Measurements from ENCODE around the gene COBL. TPM values are rescaled to one million over a fixed set of nuclear protein-coding genes. Genes with fewer than 3 reads are reported as not detected.
A peak's percentile ranks its signal among the peaks of the same experiment; 100 is the strongest.

COBL gene
- total RNA-seq, 1 experiment from 2014 or later, result 52.3 TPM

GRCh38 chr7:51213618-51214017 lies 103.0 kb downstream of the COBL start:
- Histone ChIP-seq H3K9me3 (ENCODE audit: control insufficient read depth, low read depth, low read length) (no peaks in the 10 kb centered on the region), H3K79me1 (ENCODE audit: insufficient read depth, low read depth, low read length, poor library complexity, severe bottlenecking) (no peaks in the 10 kb centered on the region), H3K27me3 (ENCODE audit: insufficient read depth, low read length) (no peaks in the 10 kb centered on the region), H2BK12ac (ENCODE audit: insufficient read length, low read depth, low read length) (no peak overlapping the region), H3K4me2 (ENCODE audit: insufficient read depth, insufficient read length, low read length) (no peak overlapping the region), H2AK5ac (ENCODE audit: insufficient read length, low read length) (no peak overlapping the region), H3K18ac (ENCODE audit: insufficient read length, low read depth, low read length) (no peak overlapping the region), H4K5ac (ENCODE audit: insufficient read length, low read depth, low read length) (no peak overlapping the region), H2BK15ac (ENCODE audit: low read depth, low read length) (no peak overlapping the region), H3K14ac (ENCODE audit: insufficient read depth, low read length) (no peak overlapping the region), H3K23ac (ENCODE audit: insufficient read length, low read depth, low read length) (no peak overlapping the region), H3K27ac (ENCODE audit: insufficient read length, low read depth, low read length) (no peak overlapping the region), H3K9ac (ENCODE audit: extremely low read depth, insufficient read length, low read length) (no peak overlapping the region), H3K79me2 (ENCODE audit: insufficient read depth, low read length) (no peaks in the 10 kb centered on the region; the same call in 1 of the 2 replicates), H2BK20ac (ENCODE audit: low read depth, low read length, poor library complexity, severe bottlenecking) (no peak overlapping the region), H3K23me2 (ENCODE audit: insufficient read length, low read depth, low read length, poor library complexity, severe bottlenecking) (no peaks in the 10 kb centered on the region), H3K4ac (ENCODE audit: low read depth, low read length) (no peak overlapping the region), H4K8ac (replicated peaks; ENCODE audit: insufficient read length, low read depth, low read length) (no peak overlapping the region), H3T11ph (ENCODE audit: low read length) (no peak overlapping the region), H2BK120ac (ENCODE audit: low read depth, low read length, poor library complexity, severe bottlenecking) (no peak overlapping the region), H3K4me1 (ENCODE audit: insufficient read depth, low read length) (peaks cover 7% of the 10 kb centered on the region), H2AFZ (ENCODE audit: low read length) (no peak overlapping the region), H2BK5ac (ENCODE audit: insufficient read length, low read length) (no peak overlapping the region), H4K20me1 (ENCODE audit: control insufficient read depth, insufficient read depth, insufficient read length) (no peaks in the 10 kb centered on the region), H4K91ac (ENCODE audit: insufficient read length, low read depth, low read length) (no peak overlapping the region), H3K56ac (ENCODE audit: insufficient read length, low read depth, low read length) (no peak overlapping the region)
- TF ChIP-seq, protein P1, sequence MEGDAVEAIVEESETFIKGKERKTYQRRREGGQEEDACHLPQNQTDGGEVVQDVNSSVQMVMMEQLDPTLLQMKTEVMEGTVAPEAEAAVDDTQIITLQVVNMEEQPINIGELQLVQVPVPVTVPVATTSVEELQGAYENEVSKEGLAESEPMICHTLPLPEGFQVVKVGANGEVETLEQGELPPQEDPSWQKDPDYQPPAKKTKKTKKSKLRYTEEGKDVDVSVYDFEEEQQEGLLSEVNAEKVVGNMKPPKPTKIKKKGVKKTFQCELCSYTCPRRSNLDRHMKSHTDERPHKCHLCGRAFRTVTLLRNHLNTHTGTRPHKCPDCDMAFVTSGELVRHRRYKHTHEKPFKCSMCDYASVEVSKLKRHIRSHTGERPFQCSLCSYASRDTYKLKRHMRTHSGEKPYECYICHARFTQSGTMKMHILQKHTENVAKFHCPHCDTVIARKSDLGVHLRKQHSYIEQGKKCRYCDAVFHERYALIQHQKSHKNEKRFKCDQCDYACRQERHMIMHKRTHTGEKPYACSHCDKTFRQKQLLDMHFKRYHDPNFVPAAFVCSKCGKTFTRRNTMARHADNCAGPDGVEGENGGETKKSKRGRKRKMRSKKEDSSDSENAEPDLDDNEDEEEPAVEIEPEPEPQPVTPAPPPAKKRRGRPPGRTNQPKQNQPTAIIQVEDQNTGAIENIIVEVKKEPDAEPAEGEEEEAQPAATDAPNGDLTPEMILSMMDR (conservative IDR thresholded peaks at IDR 0.05), result no peak
- no CpG with 5 or more reads among the region's 9 CpGs for WGBS (ENCODE audit: extremely low coverage, insufficient read length, low lambda C conversion rate)
- peaks cover 0 to 12% (median 9%) of the 10 kb centered on the region in 3 experiments; a peak in 6 of 7 replicates for H3K36me3 Mint-ChIP-seq (ENCODE audit: insufficient read depth in 1 of 3, low read depth in 3 of 3)
- H3K27me3 Mint-ChIP-seq (ENCODE audit: low read depth), result no peaks in the 10 kb centered on the region; the same call in 1 of the 2 replicates
- H3K4me1 Mint-ChIP-seq, result peaks cover 37 to 50% of the 10 kb centered on the region in 2 experiments
- H3K27ac Mint-ChIP-seq, result no peak overlapping the region
- DNase-seq, result peak; percentile 32
- H3K9me3 Mint-ChIP-seq, result peaks cover 0 to under 1% of the 10 kb centered on the region in 2 experiments; a peak in 2 of 5 replicates
- no peak overlapping the region for H3K4me3 Mint-ChIP-seq

Data from H9 (cell line).